HG02943 (cell line): Measurements from ENCODE around the gene DENND4B.

ENCODE experiments used
- ATAC-seq: cut with Tn5 transposase; IDR thresholded peaks from one replicate; pipeline ENCODE4 v1.9.1; 2021; ENCODE audit warnings: mild to moderate bottlenecking, low read depth, moderate library complexity; ENCODE audit not compliant: unreplicated experiment

DENND4B gene

GRCh38 chr1:153973071-153973470 lies 26.6 kb upstream of the DENND4B start:
- ATAC-seq = no peak

- no peak for ATAC-seq
These were observed 23.8 kb upstream of the DENND4B start for GRCh38 chr1:153970346-153970745.

- no peak for ATAC-seq
These were observed 22.5 kb upstream of the DENND4B start for GRCh38 chr1:153968972-153969371.

- ATAC-seq = no peak
These were observed 21.9 kb upstream of the DENND4B start for GRCh38 chr1:153968408-153968807.

GRCh38 chr1:153968000-153968363 lies 21.5 kb upstream of the DENND4B start:
- no peak for ATAC-seq

GRCh38 chr1:153967107-153967999 lies 20.8 kb upstream of the DENND4B start, which contains the start of gene CREB3L4:
TSS of gene CREB3L4 (plus strand) at chr1:153967902. CDS start at chr1:153968526, 624 bp downstream.
- ATAC-seq = peak; percentile 80

- ATAC-seq = peak; percentile 2
These were observed 17.4 kb upstream of the DENND4B start for GRCh38 chr1:153963850-153964331.

GRCh38 chr1:153963030-153963849 lies 16.7 kb upstream of the DENND4B start, which contains the start of gene SLC39A1:
TSS of gene SLC39A1 (minus strand) at chr1:153963537. CDS start at chr1:153962715, 822 bp downstream.
- ATAC-seq = peak; percentile 45

- ATAC-seq = no peak
These were observed 15.8 kb upstream of the DENND4B start for GRCh38 chr1:153962088-153963029.

GRCh38 chr1:153961421-153961820 lies 14.9 kb upstream of the DENND4B start:
- no peak for ATAC-seq

- no peak for ATAC-seq
These were observed 13.7 kb upstream of the DENND4B start for GRCh38 chr1:153960206-153960605.

GRCh38 chr1:153959454-153959853 lies 12.9 kb upstream of the DENND4B start:
- no peak for ATAC-seq

GRCh38 chr1:153958961-153959260 lies 12.4 kb upstream of the DENND4B start:
- no peak for ATAC-seq

- peak; percentile 69 for ATAC-seq
These were observed 11.8 kb upstream of the DENND4B start, which contains the start of gene CRTC2 for GRCh38 chr1:153958111-153958960. TSS of gene CRTC2 (minus strand) at chr1:153958612. CDS start at chr1:153958497, 115 bp downstream.

- ATAC-seq = peak; percentile 8
These were observed 11.2 kb upstream of the DENND4B start for GRCh38 chr1:153957744-153958110.

GRCh38 chr1:153956997-153957715 lies 10.6 kb upstream of the DENND4B start:
- no peak for ATAC-seq

- no peak for ATAC-seq
These were observed 8.3 kb upstream of the DENND4B start for GRCh38 chr1:153954826-153955225.

GRCh38 chr1:153953859-153954365 lies 7.4 kb upstream of the DENND4B start:
- no peak for ATAC-seq
